Peyer's patch (tissue), 4 donors: ENCODE measurements around the gene AK8.

Source experiments
- POLR2A ChIP-seq, 2 donors: fragments of 450-650 bp; IDR thresholded peaks; one replicate each; pipeline ENCODE4 v1.5.1; 2017; ENCODE audit warnings: antibody characterized with exemption in 2 of 2, mild to moderate bottlenecking in 2 of 2, moderate library complexity in 2 of 2
- TF ChIP-seq, protein P1 (sequence below), 6 experiments: fragments of 450-650 bp in 4 of 6; fragments of 200-600 bp in 2 of 6; sonication (generic) in 1 of 6; IDR thresholded peaks; one replicate each; pipeline ENCODE4 v1.5.1; 2017 to 2019; ENCODE audit warnings: antibody characterized with exemption in 6 of 6, mild to moderate bottlenecking in 3 of 6, moderate library complexity in 1 of 6

GRCh38 chr9:132910376-132910775, 32.3 kb upstream of the AK8 start:
- TF ChIP-seq, protein P1, sequence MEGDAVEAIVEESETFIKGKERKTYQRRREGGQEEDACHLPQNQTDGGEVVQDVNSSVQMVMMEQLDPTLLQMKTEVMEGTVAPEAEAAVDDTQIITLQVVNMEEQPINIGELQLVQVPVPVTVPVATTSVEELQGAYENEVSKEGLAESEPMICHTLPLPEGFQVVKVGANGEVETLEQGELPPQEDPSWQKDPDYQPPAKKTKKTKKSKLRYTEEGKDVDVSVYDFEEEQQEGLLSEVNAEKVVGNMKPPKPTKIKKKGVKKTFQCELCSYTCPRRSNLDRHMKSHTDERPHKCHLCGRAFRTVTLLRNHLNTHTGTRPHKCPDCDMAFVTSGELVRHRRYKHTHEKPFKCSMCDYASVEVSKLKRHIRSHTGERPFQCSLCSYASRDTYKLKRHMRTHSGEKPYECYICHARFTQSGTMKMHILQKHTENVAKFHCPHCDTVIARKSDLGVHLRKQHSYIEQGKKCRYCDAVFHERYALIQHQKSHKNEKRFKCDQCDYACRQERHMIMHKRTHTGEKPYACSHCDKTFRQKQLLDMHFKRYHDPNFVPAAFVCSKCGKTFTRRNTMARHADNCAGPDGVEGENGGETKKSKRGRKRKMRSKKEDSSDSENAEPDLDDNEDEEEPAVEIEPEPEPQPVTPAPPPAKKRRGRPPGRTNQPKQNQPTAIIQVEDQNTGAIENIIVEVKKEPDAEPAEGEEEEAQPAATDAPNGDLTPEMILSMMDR (IDR thresholded peaks at IDR 0.05) = no peak
- no peak for TF ChIP-seq POLR2A (IDR thresholded peaks at IDR 0.05)
